Ishikawa (cell line): ENCODE results near the gene ELP2.

Experiments used
- CEBPB ChIP-seq: IDR thresholded peaks from 2 replicates; pipeline ENCODE4 v1.6.1; 2012
- EGR1 ChIP-seq: IDR thresholded peaks from 2 replicates; pipeline ENCODE4 v1.6.1; 2012
- EP300 ChIP-seq: IDR thresholded peaks from 2 replicates; pipeline ENCODE4 v1.6.1; 2012; ENCODE audit warnings: borderline replicate concordance
- TEAD4 ChIP-seq: IDR thresholded peaks from 2 replicates; pipeline ENCODE4 v1.6.1; 2012
- TF ChIP-seq, protein P1 (sequence below): IDR thresholded peaks from 2 replicates; pipeline ENCODE4 v1.6.1; 2012; ENCODE audit warnings: low read depth, mild to moderate bottlenecking
- TF ChIP-seq, protein P2 (sequence below): IDR thresholded peaks from 2 replicates; pipeline ENCODE4 v1.6.1; 2012

DNA sequence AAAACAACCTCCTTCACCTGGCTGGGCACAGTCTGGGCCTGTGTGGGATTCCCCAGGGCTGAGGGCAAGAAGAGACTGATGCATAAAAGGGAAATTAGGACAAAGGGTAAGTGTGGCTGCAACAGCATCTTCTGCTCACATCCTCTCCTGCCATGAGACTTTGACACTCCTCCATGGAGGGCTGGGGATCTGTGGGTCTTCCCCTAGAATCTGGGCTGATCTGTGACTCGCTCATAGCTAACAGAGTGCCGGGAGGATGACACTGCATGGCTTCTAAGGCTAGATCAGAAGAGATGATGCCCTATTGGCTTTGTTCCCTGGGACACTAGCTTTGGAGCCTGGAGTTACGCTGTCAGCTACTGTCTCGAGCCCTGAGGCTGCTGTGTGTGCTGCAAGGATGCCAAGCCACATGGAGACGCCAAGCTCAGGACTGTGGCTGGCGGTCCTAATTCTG, 81.9 kb downstream of the ELP2 start:
- TF ChIP-seq, protein P1, sequence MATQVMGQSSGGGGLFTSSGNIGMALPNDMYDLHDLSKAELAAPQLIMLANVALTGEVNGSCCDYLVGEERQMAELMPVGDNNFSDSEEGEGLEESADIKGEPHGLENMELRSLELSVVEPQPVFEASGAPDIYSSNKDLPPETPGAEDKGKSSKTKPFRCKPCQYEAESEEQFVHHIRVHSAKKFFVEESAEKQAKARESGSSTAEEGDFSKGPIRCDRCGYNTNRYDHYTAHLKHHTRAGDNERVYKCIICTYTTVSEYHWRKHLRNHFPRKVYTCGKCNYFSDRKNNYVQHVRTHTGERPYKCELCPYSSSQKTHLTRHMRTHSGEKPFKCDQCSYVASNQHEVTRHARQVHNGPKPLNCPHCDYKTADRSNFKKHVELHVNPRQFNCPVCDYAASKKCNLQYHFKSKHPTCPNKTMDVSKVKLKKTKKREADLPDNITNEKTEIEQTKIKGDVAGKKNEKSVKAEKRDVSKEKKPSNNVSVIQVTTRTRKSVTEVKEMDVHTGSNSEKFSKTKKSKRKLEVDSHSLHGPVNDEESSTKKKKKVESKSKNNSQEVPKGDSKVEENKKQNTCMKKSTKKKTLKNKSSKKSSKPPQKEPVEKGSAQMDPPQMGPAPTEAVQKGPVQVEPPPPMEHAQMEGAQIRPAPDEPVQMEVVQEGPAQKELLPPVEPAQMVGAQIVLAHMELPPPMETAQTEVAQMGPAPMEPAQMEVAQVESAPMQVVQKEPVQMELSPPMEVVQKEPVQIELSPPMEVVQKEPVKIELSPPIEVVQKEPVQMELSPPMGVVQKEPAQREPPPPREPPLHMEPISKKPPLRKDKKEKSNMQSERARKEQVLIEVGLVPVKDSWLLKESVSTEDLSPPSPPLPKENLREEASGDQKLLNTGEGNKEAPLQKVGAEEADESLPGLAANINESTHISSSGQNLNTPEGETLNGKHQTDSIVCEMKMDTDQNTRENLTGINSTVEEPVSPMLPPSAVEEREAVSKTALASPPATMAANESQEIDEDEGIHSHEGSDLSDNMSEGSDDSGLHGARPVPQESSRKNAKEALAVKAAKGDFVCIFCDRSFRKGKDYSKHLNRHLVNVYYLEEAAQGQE: no peak
- TF ChIP-seq EGR1 (no peak), TEAD4 (no peak), EP300 (no peak), CEBPB (no peak)
- TF ChIP-seq, protein P2, sequence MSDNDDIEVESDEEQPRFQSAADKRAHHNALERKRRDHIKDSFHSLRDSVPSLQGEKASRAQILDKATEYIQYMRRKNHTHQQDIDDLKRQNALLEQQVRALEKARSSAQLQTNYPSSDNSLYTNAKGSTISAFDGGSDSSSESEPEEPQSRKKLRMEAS: no peak
